Mucosa of rectum (tissue), 2 donors: ENCODE results near the gene CCDC50.

Experiments used
- H3K27ac ChIP-seq, 2 donors: one replicate each; pipeline ENCODE4 v1.7.0; 2013; ENCODE audit warnings: inconsistent platforms in 2 of 2, low read depth in 2 of 2, low read length in 2 of 2
- H3K27me3 ChIP-seq, 2 donors: one replicate each; pipeline ENCODE4 v1.7.0; 2013; ENCODE audit warnings: low read length in 2 of 2; ENCODE audit not compliant: control insufficient read depth in 2 of 2, insufficient read depth in 2 of 2
- H3K36me3 ChIP-seq, 2 donors: one replicate each; pipeline ENCODE4 v1.7.0; 2013; ENCODE audit warnings: low read length in 2 of 2; ENCODE audit not compliant: control insufficient read depth in 2 of 2, insufficient read depth in 2 of 2
- H3K4me1 ChIP-seq, 2 donors: one replicate each; pipeline ENCODE4 v1.7.0; 2013; ENCODE audit warnings: low read length in 2 of 2, mild to moderate bottlenecking in 1 of 2; ENCODE audit not compliant: control insufficient read depth in 2 of 2, insufficient read depth in 2 of 2
- H3K4me3 ChIP-seq, 2 donors: one replicate each; pipeline ENCODE4 v1.7.0; 2013; ENCODE audit warnings: low read length in 2 of 2
- H3K9ac ChIP-seq, 2 donors: one replicate each; pipeline ENCODE4 v1.7.0; 2013; ENCODE audit warnings: low read length in 2 of 2, low read depth in 1 of 2, mild to moderate bottlenecking in 1 of 2
- H3K9me3 ChIP-seq, 2 donors: one replicate each; pipeline ENCODE4 v1.7.0; 2013; ENCODE audit warnings: low read length in 2 of 2; ENCODE audit not compliant: control insufficient read depth in 2 of 2
- donor health status: healthy.
- donor health status: Normal muscosa, but diverticular disease.

The CCDC50 gene

DNA sequence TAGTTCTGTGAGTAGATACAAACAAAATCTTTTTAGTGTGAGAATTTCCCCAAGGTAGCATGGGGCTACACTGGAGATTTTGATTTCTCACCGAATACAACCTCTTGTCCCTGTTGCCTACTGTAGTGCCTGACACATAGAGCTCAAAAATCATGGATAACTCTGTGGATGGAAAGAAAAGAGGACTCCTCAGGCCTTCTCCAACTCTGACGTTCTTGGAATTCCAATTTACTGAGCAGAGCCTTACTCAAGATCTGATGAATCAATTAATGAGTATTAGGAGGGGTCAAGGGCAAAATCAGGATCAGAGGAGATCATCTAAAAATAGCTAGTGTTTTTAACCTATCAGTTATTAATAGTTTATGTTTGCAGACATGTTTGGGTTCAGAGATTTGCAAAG lies 85.1 kb downstream of the CCDC50 start:
- no peaks in the 10 kb centered on the region for H3K27me3 ChIP-seq
- no peaks in the 10 kb centered on the region for H3K36me3 ChIP-seq
- peaks cover 0 to 3% of the 10 kb centered on the region in 2 donors for H3K9me3 ChIP-seq
- H3K27ac ChIP-seq: no peak overlapping the region
- no peaks in the 10 kb centered on the region for H3K4me1 ChIP-seq
- H3K9ac ChIP-seq: no peak overlapping the region
- H3K4me3 ChIP-seq: no peak overlapping the region

DNA sequence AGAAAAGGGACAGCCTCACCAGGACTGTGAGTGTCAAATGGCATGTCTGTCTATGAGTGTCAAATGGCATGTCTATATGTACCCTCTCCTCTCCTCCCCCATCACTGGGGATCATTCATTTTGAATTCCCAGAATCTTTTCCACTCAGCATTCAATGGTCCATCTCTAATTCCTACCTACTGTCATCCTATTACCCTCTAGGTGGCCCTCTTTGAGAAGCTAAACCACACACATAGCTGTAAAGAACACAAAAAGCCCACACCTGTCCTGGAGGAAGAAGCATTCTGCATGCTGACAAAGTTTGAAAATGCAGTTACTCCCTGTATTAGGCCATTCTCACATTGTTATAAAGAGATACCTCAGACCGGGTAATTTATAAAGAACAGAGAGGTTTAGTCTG lies 85.5 kb downstream of the CCDC50 start:
- Histone ChIP-seq H3K9me3 (no peaks in the 10 kb centered on the region), H3K9ac (no peak overlapping the region), H3K36me3 (no peaks in the 10 kb centered on the region), H3K27ac (no peak overlapping the region), H3K4me1 (no peaks in the 10 kb centered on the region), H3K27me3 (no peaks in the 10 kb centered on the region), H3K4me3 (no peak overlapping the region)

DNA sequence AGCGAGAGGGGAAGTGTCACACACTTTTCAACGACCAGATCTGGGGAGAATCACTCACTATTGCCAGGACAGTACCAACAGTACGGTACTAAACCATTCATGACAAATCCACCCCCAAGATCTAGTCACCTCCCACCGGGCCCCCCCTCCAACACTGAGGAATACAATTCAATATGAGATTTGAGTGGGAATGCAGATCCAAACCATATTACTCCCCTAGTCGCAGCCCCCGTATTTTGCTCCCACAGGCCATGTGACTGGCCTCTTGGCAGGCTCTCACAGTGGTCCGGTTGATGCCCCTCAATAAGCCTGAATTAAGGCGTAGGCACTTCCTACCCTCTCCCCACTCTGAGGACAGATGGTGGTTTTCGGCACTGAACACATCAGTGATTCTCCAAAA lies 86.4 kb downstream of the CCDC50 start:
- Histone ChIP-seq H3K27ac (no peak overlapping the region), H3K9ac (no peak overlapping the region), H3K27me3 (no peaks in the 10 kb centered on the region), H3K36me3 (no peaks in the 10 kb centered on the region), H3K9me3 (no peaks in the 10 kb centered on the region), H3K4me3 (no peak overlapping the region), H3K4me1 (no peaks in the 10 kb centered on the region)

DNA sequence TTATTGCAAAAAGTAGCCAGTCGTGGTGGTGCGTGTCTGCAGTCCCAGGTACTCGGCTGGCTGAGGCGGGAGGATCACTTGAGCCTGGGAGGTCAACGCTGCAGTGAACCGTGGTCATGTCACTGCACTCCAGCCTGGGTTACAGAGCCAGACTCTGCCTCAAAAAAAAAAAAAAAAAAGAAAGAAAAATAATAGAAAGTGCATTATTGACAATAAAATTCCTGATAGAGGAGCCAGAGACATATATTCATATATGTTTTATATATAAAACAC lies 88.2 kb downstream of the CCDC50 start:
- Histone ChIP-seq H3K27ac (no peak overlapping the region), H3K27me3 (no peaks in the 10 kb centered on the region), H3K4me3 (no peak overlapping the region), H3K9me3 (no peaks in the 10 kb centered on the region), H3K36me3 (no peaks in the 10 kb centered on the region), H3K4me1 (no peaks in the 10 kb centered on the region), H3K9ac (no peak overlapping the region)

DNA sequence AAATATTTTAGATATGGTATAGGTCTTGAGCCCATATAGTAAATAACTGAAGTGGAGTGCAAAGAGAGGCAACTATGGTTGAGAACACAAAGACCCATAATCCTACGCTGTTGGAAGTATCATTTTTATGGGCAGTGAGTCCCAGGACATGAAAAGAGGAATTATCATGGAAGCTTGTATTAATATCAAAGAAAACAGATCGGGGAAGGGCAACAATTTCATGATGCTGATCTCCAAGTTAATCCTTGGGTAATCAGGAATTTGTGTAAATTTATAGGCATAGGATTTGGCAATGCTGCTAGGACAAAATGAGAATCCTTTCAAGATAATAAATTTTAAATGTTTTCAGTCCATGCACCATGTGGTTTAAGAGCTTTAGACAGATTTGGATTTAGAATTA lies 91.6 kb downstream of the CCDC50 start:
- no peaks in the 10 kb centered on the region for H3K9me3 ChIP-seq
- no peaks in the 10 kb centered on the region for H3K4me1 ChIP-seq
- no peak overlapping the region for H3K4me3 ChIP-seq
- H3K27ac ChIP-seq: no peak overlapping the region
- H3K36me3 ChIP-seq: no peaks in the 10 kb centered on the region
- no peaks in the 10 kb centered on the region for H3K27me3 ChIP-seq
- no peak overlapping the region for H3K9ac ChIP-seq

DNA sequence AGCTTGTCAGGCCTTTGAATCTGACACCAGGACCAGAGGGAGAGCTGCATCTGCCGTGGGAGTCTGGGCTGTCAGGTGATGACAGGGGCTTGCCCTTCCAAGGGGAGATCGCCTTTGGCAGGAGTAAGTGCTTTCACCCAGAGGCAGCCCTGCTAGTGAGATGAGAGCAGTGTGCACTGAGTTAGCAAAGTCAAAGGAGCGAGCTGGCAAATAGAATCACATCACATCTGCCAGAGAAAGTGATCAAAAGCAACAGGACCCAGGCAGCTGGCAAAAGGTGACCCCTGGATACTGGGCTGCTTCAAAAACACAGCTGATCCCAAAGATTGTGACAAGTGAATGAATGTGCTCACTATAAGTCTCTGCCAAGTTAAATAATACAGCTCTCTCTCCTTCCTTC lies 95.7 kb downstream of the CCDC50 start:
- Histone ChIP-seq H3K27ac (no peak overlapping the region), H3K36me3 (no peaks in the 10 kb centered on the region), H3K4me3 (no peak overlapping the region), H3K9ac (no peak overlapping the region), H3K27me3 (no peaks in the 10 kb centered on the region), H3K4me1 (no peaks in the 10 kb centered on the region), H3K9me3 (no peaks in the 10 kb centered on the region)

DNA sequence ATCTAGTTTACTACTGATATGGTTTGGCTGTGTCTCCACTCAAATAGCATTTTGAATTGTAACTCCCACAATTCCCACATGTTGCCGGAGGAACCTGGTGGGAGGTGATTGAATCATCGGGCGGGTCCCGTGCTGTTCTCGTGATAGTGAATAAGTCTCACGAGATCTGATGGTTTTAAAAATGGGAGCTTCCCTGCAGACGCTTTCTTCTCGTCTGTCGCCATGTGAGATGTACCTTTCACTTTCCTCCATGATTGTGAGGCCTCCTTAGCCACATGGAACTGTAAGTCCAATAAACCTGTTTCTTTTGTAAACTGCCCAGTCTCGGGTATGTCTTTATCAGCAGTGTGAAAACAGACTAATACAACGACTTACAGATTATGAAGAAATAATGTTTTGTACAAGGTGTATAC lies 96.1 kb downstream of the CCDC50 start:
- Histone ChIP-seq H3K27me3 (no peaks in the 10 kb centered on the region), H3K4me3 (no peak overlapping the region), H3K27ac (no peak overlapping the region), H3K36me3 (no peaks in the 10 kb centered on the region), H3K4me1 (no peaks in the 10 kb centered on the region), H3K9ac (no peak overlapping the region), H3K9me3 (no peaks in the 10 kb centered on the region)

DNA sequence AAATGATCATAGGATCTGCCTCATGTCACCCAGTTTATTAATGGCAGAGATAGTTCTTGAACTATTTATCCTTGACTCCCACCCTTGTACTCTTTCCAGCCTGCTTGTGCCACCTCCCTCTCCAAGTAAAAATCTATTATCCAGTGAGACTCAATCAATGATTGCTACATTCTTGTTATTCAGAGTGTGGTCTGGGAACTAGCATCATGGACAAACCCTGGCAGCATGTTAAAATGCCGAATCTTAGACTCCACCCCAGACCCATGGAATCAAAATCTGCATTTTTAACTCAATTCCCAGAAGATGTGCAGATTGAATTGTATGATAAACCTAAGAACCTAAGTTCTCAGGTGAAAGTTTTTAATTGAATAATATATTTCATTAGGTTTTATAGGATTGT lies 97.1 kb downstream of the CCDC50 start:
- Histone ChIP-seq H3K27me3 (no peaks in the 10 kb centered on the region), H3K36me3 (no peaks in the 10 kb centered on the region), H3K27ac (no peak overlapping the region), H3K9ac (no peak overlapping the region), H3K4me1 (no peaks in the 10 kb centered on the region), H3K9me3 (no peaks in the 10 kb centered on the region), H3K4me3 (no peak overlapping the region)

DNA sequence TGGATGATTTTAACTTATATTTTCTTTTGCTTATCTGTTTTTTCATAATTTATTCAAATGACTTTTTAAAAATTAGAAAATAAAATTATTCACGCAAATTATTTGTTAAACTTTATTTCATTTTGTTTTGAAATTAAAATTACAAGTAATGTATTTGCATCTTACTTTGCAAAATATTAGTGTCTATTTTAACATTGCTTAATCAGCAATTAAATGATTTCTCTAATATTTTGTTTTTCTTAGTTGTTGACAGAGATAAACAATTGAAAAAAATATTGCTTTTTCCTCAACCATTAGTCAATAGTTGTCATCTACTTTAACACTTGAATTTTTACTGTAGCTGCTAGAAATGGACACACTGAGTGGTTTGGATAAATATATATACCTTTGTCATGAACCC lies 99.0 kb downstream of the CCDC50 start:
- H3K36me3 ChIP-seq: no peaks in the 10 kb centered on the region
- H3K4me3 ChIP-seq: no peak overlapping the region
- no peak overlapping the region for H3K9ac ChIP-seq
- no peaks in the 10 kb centered on the region for H3K27me3 ChIP-seq
- H3K4me1 ChIP-seq: no peaks in the 10 kb centered on the region
- H3K27ac ChIP-seq: no peak overlapping the region
- H3K9me3 ChIP-seq: no peaks in the 10 kb centered on the region

DNA sequence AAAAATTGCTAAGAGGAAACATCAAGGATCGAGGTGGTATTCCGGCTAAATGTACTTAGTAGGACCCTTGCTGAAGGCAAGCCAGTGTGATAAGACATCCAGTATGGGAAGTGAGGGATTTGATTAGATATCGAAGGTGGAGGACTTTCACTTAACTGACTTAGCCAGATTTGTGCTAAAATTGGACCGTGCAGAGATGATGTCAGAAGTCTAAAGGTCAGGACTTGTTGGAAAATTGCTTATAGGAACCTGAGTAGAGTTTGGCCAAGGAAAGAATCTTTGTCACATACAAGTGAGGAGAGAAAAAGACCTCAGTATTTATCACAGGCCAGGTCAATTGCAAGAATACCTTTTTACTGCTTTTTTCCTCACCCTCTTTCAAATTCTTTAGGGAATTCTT lies 100.9 kb downstream of the CCDC50 start:
- no peaks in the 10 kb centered on the region for H3K36me3 ChIP-seq
- no peaks in the 10 kb centered on the region for H3K27me3 ChIP-seq
- H3K9ac ChIP-seq: no peak overlapping the region
- no peak overlapping the region for H3K4me3 ChIP-seq
- H3K9me3 ChIP-seq: no peaks in the 10 kb centered on the region
- H3K4me1 ChIP-seq: no peaks in the 10 kb centered on the region
- no peak overlapping the region for H3K27ac ChIP-seq

DNA sequence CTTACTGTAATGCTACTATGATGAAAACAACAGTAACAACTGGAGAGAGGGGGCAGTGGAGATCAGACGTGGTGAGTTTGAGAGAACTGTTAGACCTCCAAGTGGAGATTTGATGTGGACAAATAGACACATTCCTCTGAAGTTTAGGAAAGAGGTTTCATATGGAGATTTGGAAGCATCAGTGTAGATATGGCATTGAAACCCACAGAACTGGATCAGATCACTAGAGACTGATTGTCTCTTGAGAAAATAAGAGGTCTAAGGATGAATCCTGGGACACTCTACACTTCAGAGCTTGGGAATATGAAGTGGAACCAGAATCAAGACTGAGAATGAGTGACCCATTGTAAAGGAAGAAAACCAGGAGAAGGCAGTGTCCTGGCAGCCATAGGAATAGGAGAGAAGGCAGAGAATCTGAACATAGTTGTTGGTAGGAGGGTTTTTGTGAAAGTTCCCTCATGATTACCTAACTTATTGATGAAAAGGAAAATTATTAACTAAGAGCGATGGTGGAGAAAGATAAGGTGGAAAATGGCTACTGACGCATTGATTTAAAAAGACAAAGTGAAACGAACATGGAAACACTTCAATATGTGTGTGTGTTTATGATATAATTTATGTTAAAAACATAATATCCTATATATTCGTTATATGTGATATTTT lies 102.1 kb downstream of the CCDC50 start:
- Histone ChIP-seq H3K36me3 (no peaks in the 10 kb centered on the region), H3K9me3 (no peaks in the 10 kb centered on the region), H3K4me3 (no peak overlapping the region), H3K4me1 (no peaks in the 10 kb centered on the region), H3K27ac (no peak overlapping the region), H3K27me3 (no peaks in the 10 kb centered on the region), H3K9ac (no peak overlapping the region)
